Duodenal mucosa (tissue), 2 donors: ENCODE results near the gene CFAP58.

ENCODE experiments used
- H3K27ac ChIP-seq: one replicate; pipeline ENCODE4 v1.7.0; 2013; ENCODE audit warnings: low read depth, low read length
- H3K27me3 ChIP-seq, 2 donors: one replicate each; pipeline ENCODE4 v1.7.0; 2013; ENCODE audit warnings: low read length in 2 of 2, control low read depth in 1 of 2; ENCODE audit not compliant: insufficient read depth in 2 of 2, control insufficient read depth in 1 of 2
- H3K36me3 ChIP-seq, 2 donors: one replicate each; pipeline ENCODE4 v1.7.0; 2013; ENCODE audit warnings: low read length in 2 of 2, control low read depth in 1 of 2; ENCODE audit not compliant: insufficient read depth in 2 of 2, control insufficient read depth in 1 of 2
- H3K4me1 ChIP-seq, 2 donors: one replicate each; pipeline ENCODE4 v1.7.0; 2013; ENCODE audit warnings: low read length in 2 of 2, control low read depth in 1 of 2; ENCODE audit not compliant: insufficient read depth in 2 of 2, control insufficient read depth in 1 of 2
- H3K4me3 ChIP-seq, 2 donors: one replicate each; pipeline ENCODE4 v1.7.0; 2013; ENCODE audit warnings: low read length in 2 of 2, low read depth in 1 of 2
- H3K9ac ChIP-seq, 2 donors: one replicate each; pipeline ENCODE4 v1.7.0; 2013; ENCODE audit warnings: low read length in 2 of 2, low read depth in 1 of 2
- H3K9me3 ChIP-seq, 2 donors: one replicate each; pipeline ENCODE4 v1.7.0; 2013; ENCODE audit warnings: low read length in 2 of 2, control low read depth in 1 of 2; ENCODE audit not compliant: control insufficient read depth in 1 of 2

CFAP58 gene

DNA sequence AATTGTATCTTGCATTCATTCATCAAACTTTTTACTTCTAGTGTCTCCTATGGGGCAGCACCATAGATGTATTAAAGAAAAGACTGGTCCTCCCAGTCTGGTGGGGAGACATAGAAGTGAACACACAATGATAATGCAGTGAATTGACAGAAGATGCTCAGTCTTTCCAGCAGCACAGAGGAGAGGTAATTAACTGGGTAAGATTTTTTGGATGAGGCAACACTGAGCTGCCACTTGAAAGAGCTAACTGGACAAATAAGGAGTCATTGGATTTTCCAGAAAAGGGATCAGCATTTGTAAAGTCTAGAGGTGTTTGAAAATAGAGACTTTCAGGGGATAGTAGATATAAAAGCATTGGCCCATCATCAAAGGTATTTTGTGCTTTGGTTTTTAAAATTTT lies 8.1 kb upstream of the CFAP58 start:
- peaks cover 2 to 15% of the 10 kb centered on the region in 2 donors for H3K4me1 ChIP-seq
- H3K9ac ChIP-seq = no peak overlapping the region
- no peak overlapping the region for H3K27ac ChIP-seq
- no peaks in the 10 kb centered on the region for H3K36me3 ChIP-seq
- H3K9me3 ChIP-seq = no peaks in the 10 kb centered on the region
- H3K27me3 ChIP-seq = no peaks in the 10 kb centered on the region
- no peak overlapping the region for H3K4me3 ChIP-seq

DNA sequence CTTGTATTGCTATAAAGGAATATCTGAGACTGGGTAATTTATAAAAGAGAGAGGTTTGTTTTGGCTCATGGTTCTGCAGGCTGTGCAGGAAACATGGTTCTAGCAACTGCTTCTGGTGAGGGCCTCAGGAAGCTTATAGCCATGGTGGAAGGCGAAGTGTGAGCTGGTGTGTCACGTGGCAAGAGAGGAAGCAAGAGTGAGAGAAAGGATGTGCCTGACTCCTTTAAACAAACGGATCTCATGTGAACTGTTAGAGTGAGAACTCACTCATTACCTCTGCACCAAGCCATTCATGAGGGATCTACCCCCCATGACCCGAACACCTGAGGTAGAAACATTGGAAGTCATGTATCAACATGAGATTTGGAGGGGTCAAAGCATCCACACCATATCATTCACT lies 7.7 kb upstream of the CFAP58 start:
- H3K36me3 ChIP-seq = no peaks in the 10 kb centered on the region
- no peak overlapping the region for H3K4me3 ChIP-seq
- no peaks in the 10 kb centered on the region for H3K9me3 ChIP-seq
- H3K27me3 ChIP-seq = no peaks in the 10 kb centered on the region
- H3K9ac ChIP-seq = no peak overlapping the region
- peaks cover 0 to 13% of the 10 kb centered on the region in 2 donors for H3K4me1 ChIP-seq
- no peak overlapping the region for H3K27ac ChIP-seq

DNA sequence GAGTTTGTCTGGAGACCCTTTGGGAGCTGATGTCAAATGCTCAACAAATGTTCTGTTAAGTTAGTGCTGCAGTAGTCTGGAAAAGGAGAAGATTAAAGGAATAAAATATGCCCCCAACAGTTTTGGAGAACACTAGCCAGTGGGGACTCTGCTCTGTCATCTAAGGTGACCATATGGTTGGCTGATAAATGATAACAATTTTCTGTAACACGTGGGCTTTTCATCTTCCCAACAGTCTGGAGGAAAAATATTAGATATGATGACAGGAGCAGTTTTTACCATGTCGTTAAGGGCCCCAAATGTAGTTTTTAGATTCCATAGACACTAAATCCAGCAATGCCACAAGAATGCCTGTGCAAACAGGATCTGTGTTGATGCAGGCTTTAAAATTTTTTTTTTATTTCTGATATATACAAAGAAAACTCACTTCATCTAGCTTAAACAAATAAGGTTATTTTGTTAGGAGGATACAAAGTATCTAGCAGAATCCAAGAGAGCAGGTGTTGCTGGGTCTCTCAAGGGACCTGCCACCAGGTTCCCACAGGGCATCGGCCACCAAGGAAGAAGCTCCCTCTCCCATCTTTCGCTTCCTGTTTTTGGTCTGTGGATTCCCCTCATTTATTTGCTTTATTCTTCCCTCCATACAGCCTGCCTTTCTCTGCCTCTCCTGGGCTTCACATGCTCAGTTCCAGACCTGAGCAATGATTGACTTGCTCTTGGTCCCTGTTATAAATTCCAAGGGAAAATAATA lies 6.2 kb upstream of the CFAP58 start:
- H3K27ac ChIP-seq = no peak overlapping the region
- no peak overlapping the region for H3K9ac ChIP-seq
- H3K4me3 ChIP-seq = no peak overlapping the region
- H3K27me3 ChIP-seq = no peaks in the 10 kb centered on the region
- no peaks in the 10 kb centered on the region for H3K9me3 ChIP-seq
- no peaks in the 10 kb centered on the region for H3K36me3 ChIP-seq
- H3K4me1 ChIP-seq = peaks cover 5 to 15% of the 10 kb centered on the region in 2 donors

DNA sequence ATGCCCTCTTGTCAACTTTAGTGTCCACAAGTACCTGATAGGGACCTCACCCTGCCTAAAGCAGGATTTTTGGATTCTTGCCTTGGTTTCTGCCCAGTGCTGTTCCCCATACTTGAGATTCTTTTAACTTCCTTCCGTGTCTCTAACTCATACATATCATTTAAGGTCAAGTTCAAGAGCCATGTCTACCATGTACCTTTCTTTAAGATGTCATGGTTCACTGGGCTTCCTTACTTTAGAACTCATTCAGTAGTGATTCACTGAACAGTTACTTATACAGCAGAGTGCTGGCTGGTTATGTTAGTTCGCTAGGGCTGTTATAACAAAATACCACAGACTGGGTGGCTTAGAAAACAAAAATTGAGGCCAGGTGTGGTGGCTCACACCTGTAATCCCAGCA lies 5.0 kb upstream of the CFAP58 start:
- no peaks in the 10 kb centered on the region for H3K27me3 ChIP-seq
- no peaks in the 10 kb centered on the region for H3K9me3 ChIP-seq
- no peak overlapping the region for H3K27ac ChIP-seq
- no peak overlapping the region for H3K4me3 ChIP-seq
- H3K36me3 ChIP-seq = no peaks in the 10 kb centered on the region
- H3K9ac ChIP-seq = no peak overlapping the region
- peaks cover 15 to 25% of the 10 kb centered on the region in 2 donors for H3K4me1 ChIP-seq

DNA sequence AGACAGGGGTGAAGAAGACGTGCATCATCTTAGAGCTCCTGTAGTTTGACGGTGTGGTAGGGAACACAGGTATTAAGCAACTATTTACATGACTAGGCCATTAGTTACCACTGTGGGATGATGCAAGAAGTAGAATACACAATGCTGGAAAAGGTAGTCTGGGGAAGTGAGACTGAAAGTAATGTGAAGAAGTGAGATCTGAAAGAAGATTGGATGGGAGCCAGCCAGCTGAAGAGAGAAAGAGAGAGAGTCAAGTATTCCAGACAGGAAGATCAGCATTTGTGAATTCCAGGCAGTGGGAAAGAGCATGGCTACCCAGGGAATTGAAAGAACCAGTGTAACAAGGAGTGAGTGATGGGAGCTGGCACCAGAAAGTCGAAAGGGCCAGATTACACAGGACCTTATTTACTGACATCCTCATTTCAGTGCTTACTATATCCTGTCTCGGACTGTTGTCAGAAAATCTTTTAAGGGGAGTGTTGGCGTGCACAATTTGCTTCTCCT lies 4.0 kb upstream of the CFAP58 start:
- H3K4me1 ChIP-seq = peaks cover 22 to 30% of the 10 kb centered on the region in 2 donors
- H3K4me3 ChIP-seq = peak overlapping the region; percentile 28 to 38
- H3K36me3 ChIP-seq = no peaks in the 10 kb centered on the region
- H3K27ac ChIP-seq = no peak overlapping the region
- no peaks in the 10 kb centered on the region for H3K27me3 ChIP-seq
- H3K9me3 ChIP-seq = no peaks in the 10 kb centered on the region
- H3K9ac ChIP-seq = no peak overlapping the region

DNA sequence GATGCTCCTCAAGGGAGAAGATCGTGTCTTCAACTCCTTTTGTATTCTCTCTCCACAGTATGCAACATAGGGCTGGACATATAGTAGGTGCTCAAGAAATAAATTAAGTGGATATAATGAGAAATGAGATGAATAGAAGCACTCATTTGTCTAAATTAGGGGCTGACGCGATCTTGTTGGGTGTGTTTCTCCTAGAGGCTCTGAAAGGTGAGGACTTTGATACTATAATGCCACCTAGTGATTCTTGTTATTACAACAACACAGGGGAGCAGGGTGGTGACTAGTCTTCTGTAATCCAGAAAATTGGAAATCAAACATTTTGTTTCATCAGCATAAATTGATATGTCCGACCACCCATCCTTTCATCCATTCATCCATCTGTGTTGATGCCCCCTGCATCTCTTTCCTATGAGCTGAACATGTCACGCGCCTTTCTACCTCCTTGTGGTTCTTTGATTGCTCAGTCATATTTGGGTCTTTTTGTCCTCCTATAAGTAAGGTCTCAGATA lies 3.5 kb upstream of the CFAP58 start:
- Histone ChIP-seq H3K4me1 (peaks cover 22 to 30% of the 10 kb centered on the region in 2 donors), H3K9me3 (no peaks in the 10 kb centered on the region), H3K4me3 (peak overlapping the region; percentile 28 to 38), H3K27ac (no peak overlapping the region), H3K36me3 (no peaks in the 10 kb centered on the region), H3K27me3 (no peaks in the 10 kb centered on the region), H3K9ac (no peak overlapping the region)

DNA sequence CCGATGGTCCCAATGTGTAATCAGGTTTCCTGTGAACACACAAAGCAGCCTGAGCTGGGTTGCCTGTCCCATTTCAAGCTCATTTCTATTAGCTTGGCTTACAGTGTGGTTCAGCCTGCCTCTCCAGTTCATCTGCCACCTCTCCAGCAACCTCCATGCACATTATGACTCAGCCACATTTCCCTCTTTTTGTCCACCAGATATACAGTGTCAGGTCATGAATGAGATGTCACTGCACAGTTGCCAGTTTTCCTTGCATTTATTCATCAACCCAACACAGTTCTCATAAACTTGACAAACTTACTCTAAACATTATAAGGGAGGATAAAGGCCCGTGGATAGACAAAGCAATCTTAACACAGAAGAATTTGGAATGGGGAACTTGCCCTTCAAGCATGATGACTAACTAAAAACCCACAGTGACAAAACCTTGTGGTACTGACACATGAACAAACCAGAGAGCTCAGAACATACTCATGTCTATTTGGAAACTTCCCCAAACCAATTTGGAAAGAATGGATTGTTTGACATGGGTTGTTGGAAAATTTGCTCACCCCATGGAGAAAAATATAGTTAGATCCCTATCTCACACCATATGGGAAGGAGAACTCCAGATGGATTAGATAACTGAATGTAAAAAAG lies 2.5 kb upstream of the CFAP58 start:
- Histone ChIP-seq H3K9ac (no peak overlapping the region), H3K4me1 (peaks cover 22 to 30% of the 10 kb centered on the region in 2 donors), H3K4me3 (no peak overlapping the region), H3K9me3 (no peaks in the 10 kb centered on the region), H3K27me3 (no peaks in the 10 kb centered on the region), H3K36me3 (no peaks in the 10 kb centered on the region), H3K27ac (no peak overlapping the region)

DNA sequence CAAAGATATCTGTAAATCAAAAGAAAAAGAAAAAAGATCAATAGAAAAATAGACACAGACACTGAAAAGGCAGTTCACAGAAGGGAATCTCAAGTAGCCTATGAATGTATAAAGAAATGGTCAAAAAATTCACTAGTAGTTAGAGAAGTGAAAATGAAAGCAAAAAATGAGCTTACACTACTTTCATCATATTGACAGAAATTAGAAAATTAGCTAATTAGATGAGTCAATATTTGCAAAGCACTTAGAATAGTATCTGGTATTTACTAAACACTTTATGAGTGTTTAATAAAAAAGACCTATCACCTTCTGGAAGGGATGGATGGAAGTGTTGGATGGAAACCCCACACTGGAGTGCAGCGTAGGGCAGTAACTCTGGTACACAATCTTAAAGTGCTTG lies 1.7 kb upstream of the CFAP58 start:
- no peaks in the 10 kb centered on the region for H3K9me3 ChIP-seq
- H3K4me1 ChIP-seq = peaks cover 22 to 30% of the 10 kb centered on the region in 2 donors
- H3K27ac ChIP-seq = no peak overlapping the region
- H3K36me3 ChIP-seq = no peaks in the 10 kb centered on the region
- H3K4me3 ChIP-seq = peak overlapping the region in 1 of 2 donors; percentile 5
- H3K27me3 ChIP-seq = no peaks in the 10 kb centered on the region
- peak overlapping the region in 1 of 2 donors; percentile 0 for H3K9ac ChIP-seq

DNA sequence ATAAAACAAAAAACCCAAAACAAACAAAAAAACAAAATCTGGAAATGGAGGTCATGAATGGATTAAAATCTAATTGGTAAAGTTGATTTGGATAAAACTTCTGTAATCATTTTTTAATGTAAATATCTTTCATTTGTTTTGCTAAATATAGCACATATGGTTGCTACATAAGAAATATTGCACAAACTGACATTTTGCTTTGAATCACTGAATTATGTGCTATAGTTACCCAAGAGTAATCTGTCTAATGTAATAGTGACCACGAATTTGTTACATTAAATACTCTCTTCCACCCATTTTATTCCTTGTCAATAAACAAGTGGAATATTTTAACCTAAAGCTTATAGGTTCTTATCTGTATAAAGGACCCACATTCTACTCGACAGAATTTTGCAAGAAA lies 6.2 kb downstream of the CFAP58 start:
- no peak overlapping the region for H3K4me3 ChIP-seq
- H3K9me3 ChIP-seq = no peaks in the 10 kb centered on the region
- H3K4me1 ChIP-seq = no peaks in the 10 kb centered on the region
- no peaks in the 10 kb centered on the region for H3K27me3 ChIP-seq
- H3K27ac ChIP-seq = no peak overlapping the region
- H3K36me3 ChIP-seq = no peaks in the 10 kb centered on the region
- H3K9ac ChIP-seq = no peak overlapping the region

DNA sequence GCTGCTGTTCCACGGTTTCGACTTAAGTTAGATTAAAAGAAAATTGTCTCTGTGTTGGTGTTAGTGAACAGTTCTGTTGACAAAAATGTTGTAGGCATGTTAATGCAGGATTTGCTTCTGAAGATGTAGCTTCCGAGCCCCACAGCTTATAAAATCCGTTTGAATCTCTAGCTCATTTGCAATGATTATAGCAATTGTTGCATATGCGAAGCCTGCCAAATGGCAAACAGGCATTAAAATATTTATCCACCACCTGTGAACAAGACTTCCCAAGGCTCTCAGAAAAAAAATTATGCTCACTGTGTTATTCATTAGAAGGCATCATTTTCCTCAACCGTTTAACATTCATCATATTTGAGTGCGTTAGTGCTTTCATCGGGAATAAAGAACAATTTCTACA lies 14.3 kb downstream of the CFAP58 start:
- Histone ChIP-seq H3K27me3 (peaks cover 0 to 4% of the 10 kb centered on the region in 2 donors), H3K27ac (no peak overlapping the region), H3K4me3 (no peak overlapping the region), H3K36me3 (no peaks in the 10 kb centered on the region), H3K9me3 (peaks cover 6% of the 10 kb centered on the region in 2 donors), H3K9ac (no peak overlapping the region), H3K4me1 (no peaks in the 10 kb centered on the region)
